Kidney tubule cell (primary cell): Measurements from ENCODE around the gene ABCG1.

Experiments
- DNase-seq: peaks from one replicate; pipeline ENCODE4 v3.0.0-alpha.2; 2018; ENCODE audit warnings: low spot score

ABCG1 gene

GRCh38 chr21:42324896-42325295 is 106.0 kb downstream of the ABCG1 start:
- DNase-seq = no peak

GRCh38 chr21:42330380-42331371 is 111.7 kb downstream of the ABCG1 start:
- DNase-seq = no peak

- DNase-seq = no peak
Measured at GRCh38 chr21:42331660-42332059, 112.7 kb downstream of the ABCG1 start.

- no peak for DNase-seq
Measured at GRCh38 chr21:42332557-42333317, 113.8 kb downstream of the ABCG1 start.

- peak; percentile 24 for DNase-seq
Measured at GRCh38 chr21:42336054-42336453, 117.1 kb downstream of the ABCG1 start.

GRCh38 chr21:42337276-42337675 is 118.3 kb downstream of the ABCG1 start:
- DNase-seq = no peak

GRCh38 chr21:42337830-42338728 is 119.1 kb downstream of the ABCG1 start:
- DNase-seq = peak; percentile 91

GRCh38 chr21:42338729-42339715 is 120.1 kb downstream of the ABCG1 start:
- no peak for DNase-seq

GRCh38 chr21:42340187-42341050 is 121.5 kb downstream of the ABCG1 start:
- DNase-seq = no peak

GRCh38 chr21:42341776-42342542 is 123.0 kb downstream of the ABCG1 start:
- no peak for DNase-seq

- no peak for DNase-seq
Measured at GRCh38 chr21:42343101-42343500, 124.2 kb downstream of the ABCG1 start.

GRCh38 chr21:42343556-42343955 is 124.6 kb downstream of the ABCG1 start:
- no peak for DNase-seq

GRCh38 chr21:42343963-42344510 is 125.1 kb downstream of the ABCG1 start:
- no peak for DNase-seq

- DNase-seq = no peak
Measured at GRCh38 chr21:42344631-42345030, 125.7 kb downstream of the ABCG1 start.

- DNase-seq = no peak
Measured at GRCh38 chr21:42346441-42346840, 127.5 kb downstream of the ABCG1 start.
